HTR-8/SVneo (cell line): ENCODE results near the gene MNAT1.
A peak's percentile ranks its signal among the peaks of the same experiment; 100 is the strongest.

Experiments used
- DNase-seq: peaks from one replicate; pipeline ENCODE4 v3.0.0; 2011; ENCODE audit warnings: low spot score, mixed read lengths; ENCODE audit not compliant: insufficient read length
- FAIRE-seq: peaks from 2 replicates; lab custom pipeline; 2011; peaks lifted over from hg19 to GRCh38; lab: Jason Lieb, UNC

Gene MNAT1

GRCh38 chr14:60989599-60989998, 255.0 kb downstream of the MNAT1 start:
- DNase-seq = no peak
- FAIRE-seq = no peak

- FAIRE-seq = no peak
- DNase-seq = no peak
Observed at GRCh38 chr14:60998617-60999016, 264.1 kb downstream of the MNAT1 start.

GRCh38 chr14:60999536-60999935, 265.0 kb downstream of the MNAT1 start:
- FAIRE-seq (peak; percentile 89), DNase-seq (no peak)

GRCh38 chr14:61003571-61003970, 269.0 kb downstream of the MNAT1 start:
- no peak for DNase-seq
- peak; percentile 90 for FAIRE-seq

GRCh38 chr14:61019537-61019936, 285.0 kb downstream of the MNAT1 start:
- FAIRE-seq (no peak), DNase-seq (no peak)
